OCI-LY1 (cell line): ENCODE measurements around the gene EML4.

Source experiments
- H2AFZ ChIP-seq: fragments of 200-600 bp; sonication (generic), shearing (Covaris generic); 2 replicates; pipeline ENCODE4 v1.6.0; 2014; ENCODE audit warnings: antibody characterized with exemption, mild to moderate bottlenecking, low read length
- H3F3A ChIP-seq: fragments of 200-600 bp; sonication (generic), shearing (Covaris generic); 2 replicates; pipeline ENCODE4 v1.6.0; 2014; ENCODE audit warnings: mild to moderate bottlenecking, antibody characterized with exemption, low read length, moderate library complexity; ENCODE audit not compliant: insufficient read depth
- H3K27ac ChIP-seq: fragments of 200-600 bp; sonication (generic); 2 replicates; pipeline ENCODE4 v1.5.1; 2014; ENCODE audit warnings: low read length, mixed run types, mild to moderate bottlenecking, low read depth; ENCODE audit not compliant: poor library complexity, severe bottlenecking
- H3K27me3 ChIP-seq: fragments of 200-600 bp; sonication (generic); 2 replicates; pipeline ENCODE4 v1.6.0; 2014; ENCODE audit warnings: antibody characterized with exemption, mild to moderate bottlenecking, low read length, moderate library complexity; ENCODE audit not compliant: insufficient read depth
- H3K36me3 ChIP-seq: fragments of 200-600 bp; sonication (generic); 2 replicates; pipeline ENCODE4 v1.6.1; 2014; ENCODE audit warnings: mild to moderate bottlenecking, antibody characterized with exemption, low read length, moderate library complexity, mixed read lengths; ENCODE audit not compliant: insufficient read depth
- H3K4me1 ChIP-seq: fragments of 200-600 bp; sonication (generic); 2 replicates; pipeline ENCODE4 v1.5.1; 2014; ENCODE audit warnings: mild to moderate bottlenecking, low read length, moderate library complexity; ENCODE audit not compliant: insufficient read depth, severe bottlenecking
- H3K4me2 ChIP-seq: fragments of 200-600 bp; sonication (generic), shearing (Covaris generic); 2 replicates; pipeline ENCODE4 v1.6.1; 2014; ENCODE audit warnings: low read length
- H3K4me3 ChIP-seq: fragments of 200-600 bp; sonication (generic); 2 replicates; pipeline ENCODE4 v1.5.1; 2014; ENCODE audit warnings: low read length, low read depth, mild to moderate bottlenecking, mixed read lengths; ENCODE audit not compliant: poor library complexity, severe bottlenecking
- H3K79me2 ChIP-seq: fragments of 200-600 bp; shearing (Covaris generic); 2 replicates; pipeline ENCODE4 v1.6.1; 2016; ENCODE audit warnings: mixed run types, low read length, mixed read lengths; ENCODE audit not compliant: insufficient read depth
- H3K9ac ChIP-seq: fragments of 200-600 bp; sonication (generic), shearing (Covaris generic); 2 replicates; pipeline ENCODE4 v1.6.1; 2014; ENCODE audit warnings: mild to moderate bottlenecking, low read length, mixed read lengths
- H3K9me2 ChIP-seq: fragments of 200-600 bp; sonication (generic), shearing (Covaris generic); 2 replicates; pipeline ENCODE4 v1.6.1; 2014; ENCODE audit warnings: low read depth, mild to moderate bottlenecking, low read length, mixed read lengths
- H3K9me3 ChIP-seq: fragments of 200-600 bp; shearing (Covaris generic); 2 replicates; pipeline ENCODE4 v1.6.1; 2014; ENCODE audit warnings: low read length, mixed read lengths
- H4K20me1 ChIP-seq: fragments of 200-600 bp; sonication (generic), shearing (Covaris generic); 2 replicates; pipeline ENCODE4 v1.6.0; 2016; ENCODE audit warnings: mild to moderate bottlenecking, low read length; ENCODE audit not compliant: insufficient read depth
- EZH2 ChIP-seq: fragments of 200-600 bp; sonication (generic), shearing (Covaris generic); IDR thresholded peaks from 2 replicates; pipeline ENCODE4 v1.8.0; 2017; ENCODE audit warnings: borderline replicate concordance, mixed run types, mild to moderate bottlenecking, antibody characterized with exemption, low read length, moderate library complexity, mixed read lengths
- TF ChIP-seq, protein P1 (sequence below): fragments of 200-600 bp; sonication (generic), shearing (Covaris generic); IDR thresholded peaks from 2 replicates; pipeline ENCODE4 v1.5.1; 2017; ENCODE audit warnings: mild to moderate bottlenecking, antibody characterized with exemption, low read length, moderate library complexity, mixed read lengths

Gene EML4

GRCh38 chr2:42199626-42200025 lies 30.5 kb downstream of the EML4 start:
- Histone ChIP-seq H3K4me2 (no peak overlapping the region), H3K4me3 (no peak overlapping the region), H3K9ac (no peak overlapping the region), H3K4me1 (no peaks in the 10 kb centered on the region), H3F3A (no peaks in the 10 kb centered on the region), H3K27ac (no peak overlapping the region), H3K79me2 (no peaks in the 10 kb centered on the region), H3K9me2 (no peaks in the 10 kb centered on the region), H3K27me3 (no peaks in the 10 kb centered on the region), H3K36me3 (no peaks in the 10 kb centered on the region), H3K9me3 (no peaks in the 10 kb centered on the region), H4K20me1 (no peaks in the 10 kb centered on the region), H2AFZ (no peak overlapping the region)
- TF ChIP-seq, protein P1, sequence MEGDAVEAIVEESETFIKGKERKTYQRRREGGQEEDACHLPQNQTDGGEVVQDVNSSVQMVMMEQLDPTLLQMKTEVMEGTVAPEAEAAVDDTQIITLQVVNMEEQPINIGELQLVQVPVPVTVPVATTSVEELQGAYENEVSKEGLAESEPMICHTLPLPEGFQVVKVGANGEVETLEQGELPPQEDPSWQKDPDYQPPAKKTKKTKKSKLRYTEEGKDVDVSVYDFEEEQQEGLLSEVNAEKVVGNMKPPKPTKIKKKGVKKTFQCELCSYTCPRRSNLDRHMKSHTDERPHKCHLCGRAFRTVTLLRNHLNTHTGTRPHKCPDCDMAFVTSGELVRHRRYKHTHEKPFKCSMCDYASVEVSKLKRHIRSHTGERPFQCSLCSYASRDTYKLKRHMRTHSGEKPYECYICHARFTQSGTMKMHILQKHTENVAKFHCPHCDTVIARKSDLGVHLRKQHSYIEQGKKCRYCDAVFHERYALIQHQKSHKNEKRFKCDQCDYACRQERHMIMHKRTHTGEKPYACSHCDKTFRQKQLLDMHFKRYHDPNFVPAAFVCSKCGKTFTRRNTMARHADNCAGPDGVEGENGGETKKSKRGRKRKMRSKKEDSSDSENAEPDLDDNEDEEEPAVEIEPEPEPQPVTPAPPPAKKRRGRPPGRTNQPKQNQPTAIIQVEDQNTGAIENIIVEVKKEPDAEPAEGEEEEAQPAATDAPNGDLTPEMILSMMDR, result no peak
- no peak for TF ChIP-seq EZH2

DNA sequence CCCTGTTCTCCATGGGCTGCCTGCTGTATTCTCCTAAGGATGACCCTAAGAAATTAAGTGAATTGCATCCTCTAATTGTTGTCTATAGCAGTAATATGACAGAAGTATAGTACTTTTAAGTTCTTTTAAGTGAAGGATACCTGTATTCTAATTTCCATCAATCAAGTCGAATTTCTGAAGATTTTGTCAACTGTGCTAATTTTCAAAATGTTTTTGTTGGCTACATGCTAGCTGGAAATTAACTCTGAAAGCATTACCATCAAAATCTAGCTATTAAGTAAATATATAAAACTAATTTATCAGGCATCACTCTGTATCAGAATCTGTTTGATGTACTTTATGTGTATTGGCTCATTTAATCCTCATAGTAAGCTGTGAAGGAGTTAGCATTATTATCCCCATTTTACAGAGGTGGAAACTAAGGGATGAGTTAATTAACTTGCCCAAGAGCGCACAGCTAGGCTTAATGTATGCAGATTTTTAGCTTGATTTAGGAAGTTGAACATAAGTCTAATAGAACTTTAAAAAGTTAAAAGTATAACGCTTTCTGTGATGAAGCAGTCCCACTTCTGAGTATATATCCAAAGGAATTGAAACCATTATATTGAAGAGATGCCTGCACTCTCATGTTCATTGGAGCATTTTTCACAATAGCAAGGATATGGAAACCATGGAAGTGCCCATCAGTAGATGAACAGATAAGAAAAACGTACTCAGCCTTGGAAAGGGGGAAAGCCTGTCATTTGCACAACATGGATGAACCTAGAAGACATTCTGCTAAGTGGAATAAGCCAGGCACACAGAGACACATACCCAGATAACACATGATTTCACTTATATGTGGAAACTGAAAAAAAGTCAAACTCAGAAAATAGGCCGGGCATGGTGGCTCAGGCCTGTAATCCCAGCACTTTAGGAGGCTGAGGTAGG lies 32.0 kb downstream of the EML4 start:
- H3K4me2 ChIP-seq, result no peak overlapping the region
- no peak overlapping the region for H3K9ac ChIP-seq
- H2AFZ ChIP-seq, result no peak overlapping the region
- no peaks in the 10 kb centered on the region for H3K36me3 ChIP-seq
- H3F3A ChIP-seq, result no peaks in the 10 kb centered on the region
- no peaks in the 10 kb centered on the region for H3K79me2 ChIP-seq
- H3K4me1 ChIP-seq, result no peaks in the 10 kb centered on the region
- H3K27me3 ChIP-seq, result no peaks in the 10 kb centered on the region
- H3K4me3 ChIP-seq, result no peak overlapping the region
- no peaks in the 10 kb centered on the region for H3K9me2 ChIP-seq
- H3K9me3 ChIP-seq, result no peaks in the 10 kb centered on the region
- H4K20me1 ChIP-seq, result no peaks in the 10 kb centered on the region
- H3K27ac ChIP-seq, result no peak overlapping the region
- TF ChIP-seq, protein P1, result no peak
- no peak for TF ChIP-seq EZH2

- H3K79me2 ChIP-seq, result peaks cover 6% of the 10 kb centered on the region; the same call in 1 of the 2 replicates
- no peak overlapping the region for H3K4me3 ChIP-seq
- H3K27me3 ChIP-seq, result no peaks in the 10 kb centered on the region
- H3K36me3 ChIP-seq, result no peaks in the 10 kb centered on the region
- H4K20me1 ChIP-seq, result no peaks in the 10 kb centered on the region
- no peaks in the 10 kb centered on the region for H3K9me2 ChIP-seq
- no peaks in the 10 kb centered on the region for H3K4me1 ChIP-seq
- no peaks in the 10 kb centered on the region for H3K9me3 ChIP-seq
- H2AFZ ChIP-seq, result no peak overlapping the region
- no peak for TF ChIP-seq EZH2
- TF ChIP-seq, protein P1, result no peak
- H3K4me2 ChIP-seq, result no peak overlapping the region
- H3K9ac ChIP-seq, result no peak overlapping the region
- no peak overlapping the region for H3K27ac ChIP-seq
- H3F3A ChIP-seq, result no peaks in the 10 kb centered on the region
Measured at GRCh38 chr2:42202634-42203008, 33.5 kb downstream of the EML4 start.
